Uterus (tissue), 4 donors: Measurements from ENCODE around the gene RNF26. TPM values are rescaled to one million over a fixed set of nuclear protein-coding genes. Genes with fewer than 3 reads are reported as not detected.

ENCODE experiments used
- DNase-seq, 2 donors: peaks; one replicate each; pipeline ENCODE4 v3.0.0-alpha.2; 2019 to 2020
- H3K27ac ChIP-seq, 2 donors: fragments of 200-600 bp; sonication (generic); 1 replicate in 1 of 2; 2 replicates in 1 of 2; pipeline ENCODE4 v1.5.1; 2016 to 2018
- H3K27me3 ChIP-seq, 2 donors: fragments of 200-600 bp; sonication (generic); one replicate each; pipeline ENCODE4 v1.5.1; 2018 to 2019; ENCODE audit warnings: control low read depth in 1 of 2
- H3K36me3 ChIP-seq, 2 donors: fragments of 200-600 bp; sonication (generic); one replicate each; pipeline ENCODE4 v1.5.1; 2019; ENCODE audit warnings: control low read depth in 1 of 2
- H3K4me1 ChIP-seq, 2 donors: fragments of 200-600 bp; sonication (generic); one replicate each; pipeline ENCODE4 v1.5.1; 2018 to 2019; ENCODE audit warnings: control low read depth in 1 of 2
- H3K4me3 ChIP-seq, 2 donors: fragments of 200-600 bp; sonication (generic); 1 replicate in 1 of 2; 2 replicates in 1 of 2; pipeline ENCODE4 v1.5.1; 2018 to 2019; ENCODE audit warnings: mild to moderate bottlenecking in 1 of 2
- H3K9me3 ChIP-seq, 2 donors: fragments of 200-600 bp; sonication (generic); one replicate each; pipeline ENCODE4 v1.5.1; 2019; ENCODE audit warnings: control low read depth in 1 of 2
- CTCF ChIP-seq, 4 experiments: fragments of 200-600 bp in 2 of 4; fragments of 450-650 bp in 2 of 4; sonication (generic) in 2 of 4; IDR thresholded peaks; one replicate each; pipeline ENCODE4 v1.5.1; 2016 to 2019; ENCODE audit warnings: antibody characterized with exemption in 4 of 4, mild to moderate bottlenecking in 2 of 4, moderate library complexity in 1 of 4
- POLR2A ChIP-seq, 2 donors: fragments of 450-650 bp; IDR thresholded peaks; one replicate each; pipeline ENCODE4 v1.6.1; 2016; ENCODE audit warnings: antibody characterized with exemption in 2 of 2, mild to moderate bottlenecking in 1 of 2, moderate library complexity in 1 of 2
- intact Hi-C: fragments of 100-400 bp; cut with DNase I; formaldehyde crosslinking; loops from one replicate; pipeline ENCODE4 v1.15.1; 2023; ENCODE audit warnings: low total_unique reads
- total RNA-seq, 4 donors: library from RNA; depleted of rRNA in 3 of 4; stranded (reverse); fragments of >200 nt in 3 of 4; gene quantifications; one replicate each; pipeline versions ENCODE4 v1.1.0 to v1.2.4, GENCODE V29; 2014 to 2023
- donor health status: DM: yes; HTN: yes; CAD: no.

Gene RNF26
- total RNA-seq, 4 donors from 2014 or later, result 3.3 to 23.1 (median 6.8) TPM

- DNase-seq, result no peak
- Histone ChIP-seq H3K9me3 (no peaks in the 10 kb centered on the region), H3K36me3 (no peaks in the 10 kb centered on the region), H3K4me3 (no peak overlapping the region), H3K27ac (peak overlapping the region; percentile 82 to 94), H3K4me1 (peaks cover 9 to 20% of the 10 kb centered on the region in 2 donors), H3K27me3 (no peaks in the 10 kb centered on the region)
- intact Hi-C loops, result no loop called here
- TF ChIP-seq CTCF (IDR thresholded peaks at IDR 0.05), result no peak
- no peak for TF ChIP-seq POLR2A (IDR thresholded peaks at IDR 0.05)
Observed at GRCh38 chr11:119369132-119369925, 35.0 kb downstream of the RNF26 start.

DNA sequence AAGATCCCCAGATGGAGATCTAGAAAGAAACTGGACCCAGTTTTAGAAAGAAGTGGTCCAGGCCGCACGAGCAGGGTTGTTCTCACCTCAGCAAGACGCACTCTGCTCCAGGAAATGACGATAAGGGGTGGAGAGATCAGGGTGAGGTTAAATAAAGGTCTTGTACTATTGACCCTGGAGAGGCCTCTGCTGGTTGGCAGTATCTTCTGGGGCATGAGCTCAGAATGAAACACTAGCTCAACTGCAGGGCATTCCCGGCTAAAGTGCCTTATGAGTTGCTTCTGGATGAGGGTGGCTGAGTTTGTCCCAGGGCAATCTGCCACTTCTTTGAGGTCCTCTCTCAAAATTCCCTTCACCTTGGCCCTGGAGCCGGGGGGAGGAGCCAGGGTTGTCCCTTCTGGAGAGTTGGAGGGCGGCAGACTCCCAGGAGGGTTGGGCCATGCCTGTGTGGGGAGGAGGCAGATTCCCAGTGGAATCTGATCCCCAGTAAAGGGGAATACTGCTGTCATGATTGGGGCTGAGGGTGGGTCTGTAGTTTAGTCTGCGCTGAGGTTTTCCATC lies 36.2 kb downstream of the RNF26 start:
- H3K27ac ChIP-seq, result peak overlapping the region; percentile 41 to 94

GRCh38 chr11:119371067-119371601 lies 36.8 kb downstream of the RNF26 start:
- no peaks in the 10 kb centered on the region for H3K9me3 ChIP-seq
- H3K4me3 ChIP-seq, result no peak overlapping the region
- H3K27ac ChIP-seq, result peak overlapping the region; percentile 41 to 94
- peaks cover 16 to 28% of the 10 kb centered on the region in 2 donors for H3K4me1 ChIP-seq
- H3K36me3 ChIP-seq, result no peaks in the 10 kb centered on the region
- H3K27me3 ChIP-seq, result no peaks in the 10 kb centered on the region
- no peak for DNase-seq
- TF ChIP-seq CTCF (IDR thresholded peaks at IDR 0.05), result no peak
- TF ChIP-seq POLR2A (IDR thresholded peaks at IDR 0.05), result no peak
- intact Hi-C loops, result no loop called here

More for the DNA sequence above, 36.2 kb downstream of the RNF26 start:
- Histone ChIP-seq H3K27me3 (no peaks in the 10 kb centered on the region), H3K9me3 (no peaks in the 10 kb centered on the region), H3K4me3 (no peak overlapping the region), H3K4me1 (peaks cover 16 to 28% of the 10 kb centered on the region in 2 donors), H3K36me3 (no peaks in the 10 kb centered on the region)
- peak in 1 of 2 donors; percentile 49 for DNase-seq
- TF ChIP-seq POLR2A (IDR thresholded peaks at IDR 0.05) (no peak), CTCF (IDR thresholded peaks at IDR 0.05) (no peak)
- intact Hi-C loops, result no loop called here

GRCh38 chr11:119371778-119372182 lies 37.5 kb downstream of the RNF26 start:
- intact Hi-C loops, result no loop called here
- Histone ChIP-seq H3K27ac (peak overlapping the region; percentile 5 to 94), H3K4me1 (peaks cover 16 to 24% of the 10 kb centered on the region in 2 donors), H3K36me3 (no peaks in the 10 kb centered on the region), H3K9me3 (no peaks in the 10 kb centered on the region), H3K4me3 (no peak overlapping the region), H3K27me3 (no peaks in the 10 kb centered on the region)
- TF ChIP-seq CTCF (IDR thresholded peaks at IDR 0.05) (peak in 1 of 4 experiments; percentile 5), POLR2A (IDR thresholded peaks at IDR 0.05) (no peak)
- DNase-seq, result no peak
